Skeletal muscle tissue (tissue), 4 donors: ENCODE measurements around the gene ICAM5. TPM values are rescaled to one million over a fixed set of nuclear protein-coding genes. Genes with fewer than 3 reads are reported as not detected.

Experiments
- H3K27ac ChIP-seq: one replicate; pipeline ENCODE4 v1.7.0; 2013; ENCODE audit warnings: mild to moderate bottlenecking, low read depth, low read length, inconsistent platforms
- H3K27me3 ChIP-seq, 3 donors: one replicate each; pipeline ENCODE4 v1.7.0; 2013; ENCODE audit warnings: low read length in 3 of 3; ENCODE audit not compliant: control insufficient read depth in 3 of 3, insufficient read depth in 3 of 3
- H3K36me3 ChIP-seq, 3 donors: one replicate each; pipeline ENCODE4 v1.7.0; 2013; ENCODE audit warnings: low read length in 3 of 3; ENCODE audit not compliant: control insufficient read depth in 3 of 3, insufficient read depth in 3 of 3
- H3K4me1 ChIP-seq, 3 donors: one replicate each; pipeline ENCODE4 v1.7.0; 2013; ENCODE audit warnings: low read length in 3 of 3, mild to moderate bottlenecking in 3 of 3; ENCODE audit not compliant: control insufficient read depth in 3 of 3, insufficient read depth in 3 of 3
- H3K4me3 ChIP-seq, 3 donors: one replicate each; pipeline ENCODE4 v1.7.0; 2013; ENCODE audit warnings: low read length in 3 of 3
- H3K9ac ChIP-seq, 3 donors: one replicate each; pipeline ENCODE4 v1.7.0; 2013; ENCODE audit warnings: low read length in 3 of 3, mild to moderate bottlenecking in 3 of 3, moderate library complexity in 2 of 3, low read depth in 1 of 3
- H3K9me3 ChIP-seq, 3 donors: one replicate each; pipeline ENCODE4 v1.7.0; 2013; ENCODE audit warnings: low read length in 3 of 3; ENCODE audit not compliant: control insufficient read depth in 3 of 3
- total RNA-seq: library from RNA; depleted of rRNA; stranded (reverse); fragments of >200 nt; gene quantifications from one replicate; pipeline ENCODE4 v1.2.3, GENCODE V29; 2014
- donor health status: Osteomylitis.

The ICAM5 gene
- total RNA-seq, 1 donor from 2014 or later, result not detected

GRCh38 chr19:10299545-10300458 is 10.1 kb downstream of the ICAM5 start:
- Histone ChIP-seq H3K9ac (no peak overlapping the region), H3K27ac (no peak overlapping the region), H3K9me3 (no peaks in the 10 kb centered on the region), H3K4me1 (peaks cover 5 to 14% (median 8%) of the 10 kb centered on the region in 3 donors), H3K4me3 (no peak overlapping the region), H3K27me3 (peaks cover 21 to 38% (median 37%) of the 10 kb centered on the region in 3 donors), H3K36me3 (no peaks in the 10 kb centered on the region)

- Histone ChIP-seq H3K36me3 (peaks cover 0 to 5% (median 3%) of the 10 kb centered on the region in 3 donors), H3K4me1 (no peaks in the 10 kb centered on the region), H3K27me3 (peaks cover 0 to 8% (median 7%) of the 10 kb centered on the region in 3 donors), H3K27ac (no peak overlapping the region), H3K9me3 (no peaks in the 10 kb centered on the region), H3K4me3 (no peak overlapping the region), H3K9ac (no peak overlapping the region)
These were observed 15.5 kb downstream of the ICAM5 start for GRCh38 chr19:10305139-10305806.

GRCh38 chr19:10306327-10306726 is 16.6 kb downstream of the ICAM5 start:
- H3K4me1 ChIP-seq, result no peaks in the 10 kb centered on the region
- peaks cover 0 to 8% (median 7%) of the 10 kb centered on the region in 3 donors for H3K27me3 ChIP-seq
- H3K4me3 ChIP-seq, result no peak overlapping the region
- H3K9me3 ChIP-seq, result no peaks in the 10 kb centered on the region
- H3K9ac ChIP-seq, result no peak overlapping the region
- no peak overlapping the region for H3K27ac ChIP-seq
- peaks cover 0 to 11% (median 10%) of the 10 kb centered on the region in 3 donors for H3K36me3 ChIP-seq

GRCh38 chr19:10309423-10309822 is 19.7 kb downstream of the ICAM5 start, which contains the start of gene ZGLP1:
Gene ZGLP1 (minus strand): TSS chr19:10309815.
- no peak within 1 kb of the TSS for H3K27ac ChIP-seq
- no peaks in the 10 kb centered on the region for H3K9me3 ChIP-seq
- no peak within 1 kb of the TSS for H3K9ac ChIP-seq
- no peak within 1 kb of the TSS for H3K4me3 ChIP-seq
- H3K4me1 ChIP-seq, result peaks cover 0 to 1% (median 0%) of the 10 kb centered on the region in 3 donors
- peaks cover 0 to 15% (median 15%) of the 10 kb centered on the region in 3 donors for H3K36me3 ChIP-seq
- no peaks in the 10 kb centered on the region for H3K27me3 ChIP-seq

GRCh38 chr19:10315335-10316214 is 25.8 kb downstream of the ICAM5 start, which contains the start of gene FDX2:
Gene FDX2 (minus strand): TSS chr19:10316015. CDS start chr19:10315996, 19 bp downstream.
- Histone ChIP-seq H3K4me1 (peaks cover 4 to 16% (median 9%) of the 10 kb centered on the region in 3 donors), H3K36me3 (peaks cover 26 to 37% (median 31%) of the 10 kb centered on the region in 3 donors), H3K27me3 (no peaks in the 10 kb centered on the region), H3K9me3 (no peaks in the 10 kb centered on the region), H3K4me3 (peak within 1 kb of the TSS; percentile 86 to 98 (median 96)), H3K9ac (peak within 1 kb of the TSS; percentile 83 to 92 (median 86)), H3K27ac (peak within 1 kb of the TSS; percentile 13)

- Histone ChIP-seq H3K4me3 (no peak overlapping the region), H3K36me3 (peaks cover 31 to 40% (median 31%) of the 10 kb centered on the region in 3 donors), H3K27ac (peak overlapping the region; percentile 13), H3K9me3 (no peaks in the 10 kb centered on the region), H3K9ac (peak overlapping the region in 1 of 3 donors; percentile 86), H3K27me3 (no peaks in the 10 kb centered on the region), H3K4me1 (peaks cover 4 to 16% (median 9%) of the 10 kb centered on the region in 3 donors)
These were observed 26.7 kb downstream of the ICAM5 start for GRCh38 chr19:10316229-10317044.

- Histone ChIP-seq H3K9ac (peak overlapping the region in 1 of 3 donors; percentile 14), H3K27me3 (no peaks in the 10 kb centered on the region), H3K36me3 (peaks cover 35 to 48% (median 39%) of the 10 kb centered on the region in 3 donors), H3K9me3 (no peaks in the 10 kb centered on the region), H3K4me1 (peaks cover 4 to 16% (median 9%) of the 10 kb centered on the region in 3 donors), H3K4me3 (no peak overlapping the region), H3K27ac (no peak overlapping the region)
These were observed 27.5 kb downstream of the ICAM5 start for GRCh38 chr19:10317045-10317856.

- H3K27ac ChIP-seq, result no peak overlapping the region
- no peak overlapping the region for H3K9ac ChIP-seq
- H3K4me3 ChIP-seq, result no peak overlapping the region
- peaks cover 39 to 56% (median 46%) of the 10 kb centered on the region in 3 donors for H3K36me3 ChIP-seq
- no peaks in the 10 kb centered on the region for H3K27me3 ChIP-seq
- H3K9me3 ChIP-seq, result no peaks in the 10 kb centered on the region
- peaks cover 4 to 16% (median 9%) of the 10 kb centered on the region in 3 donors for H3K4me1 ChIP-seq
These were observed 28.2 kb downstream of the ICAM5 start for GRCh38 chr19:10317857-10318462.
